Trophoblast cell (in vitro differentiated cells and primary cell): ENCODE measurements around the gene ITGA1.

Source experiments
- DNase-seq, 2 donors: peaks; one replicate each; pipeline ENCODE4 v3.0.0-alpha.2; 2016
- H2AFZ ChIP-seq: 2 replicates; pipeline ENCODE4 v1.6.1; 2013; ENCODE audit warnings: low read length, moderate library complexity, mild to moderate bottlenecking; ENCODE audit not compliant: insufficient read depth, poor library complexity
- H2AK5ac ChIP-seq: 2 replicates; pipeline ENCODE4 v1.6.1; 2013; ENCODE audit warnings: mild to moderate bottlenecking, low read length
- H2BK120ac ChIP-seq: 2 replicates; pipeline ENCODE4 v1.6.1; 2013; ENCODE audit warnings: low read length, mild to moderate bottlenecking, moderate library complexity; ENCODE audit not compliant: insufficient read depth, poor library complexity
- H2BK12ac ChIP-seq: 2 replicates; pipeline ENCODE4 v1.6.1; 2013; ENCODE audit warnings: mild to moderate bottlenecking, low read length, moderate library complexity
- H2BK5ac ChIP-seq: 2 replicates; pipeline ENCODE4 v1.6.1; 2013; ENCODE audit warnings: low read length, low read depth, moderate library complexity, mild to moderate bottlenecking; ENCODE audit not compliant: poor library complexity
- H3K14ac ChIP-seq: 2 replicates; pipeline ENCODE4 v1.6.1; 2013; ENCODE audit warnings: mild to moderate bottlenecking, low read length
- H3K18ac ChIP-seq: 2 replicates; pipeline ENCODE4 v1.6.1; 2013; ENCODE audit warnings: mild to moderate bottlenecking, low read length
- H3K23ac ChIP-seq: 2 replicates; pipeline ENCODE4 v1.6.1; 2013; ENCODE audit warnings: low read length
- H3K27ac ChIP-seq: 2 replicates; pipeline ENCODE4 v1.5.1; 2013; ENCODE audit warnings: low read depth, mild to moderate bottlenecking, inconsistent platforms, low read length, moderate library complexity
- H3K27me3 ChIP-seq: 2 replicates; pipeline ENCODE4 v1.6.1; 2013; ENCODE audit warnings: inconsistent platforms, mild to moderate bottlenecking, low read length, moderate library complexity; ENCODE audit not compliant: insufficient read depth
- H3K36me3 ChIP-seq, 2 experiments: 1 replicate in 1 of 2; 2 replicates in 1 of 2; pipeline ENCODE4 v1.6.1; 2013; ENCODE audit warnings: low read length in 2 of 2, mild to moderate bottlenecking in 2 of 2, moderate library complexity in 1 of 2; ENCODE audit not compliant: insufficient read depth in 2 of 2, control insufficient read depth in 1 of 2
- H3K4ac ChIP-seq: 2 replicates; pipeline ENCODE4 v1.6.1; 2013; ENCODE audit warnings: low read depth, mild to moderate bottlenecking, low read length, moderate library complexity
- H3K4me1 ChIP-seq, 2 experiments: 1 replicate in 1 of 2; 2 replicates in 1 of 2; pipeline ENCODE4 v1.6.1; 2013; ENCODE audit warnings: low read length in 2 of 2, mild to moderate bottlenecking in 2 of 2, moderate library complexity in 1 of 2; ENCODE audit not compliant: insufficient read depth in 2 of 2, control insufficient read depth in 1 of 2
- H3K4me2 ChIP-seq: 2 replicates; pipeline ENCODE4 v1.6.1; 2013; ENCODE audit warnings: inconsistent platforms, mild to moderate bottlenecking, low read length, moderate library complexity
- H3K4me3 ChIP-seq: 2 replicates; pipeline ENCODE4 v1.5.1; 2013; ENCODE audit warnings: mild to moderate bottlenecking, low read depth, low read length, inconsistent platforms
- H3K79me1 ChIP-seq: one replicate; pipeline ENCODE4 v1.6.1; 2013; ENCODE audit warnings: low read length
- H3K79me2 ChIP-seq: 2 replicates; pipeline ENCODE4 v1.6.1; 2013; ENCODE audit warnings: low read length, mild to moderate bottlenecking; ENCODE audit not compliant: control insufficient read depth, insufficient read depth, poor library complexity
- H3K9ac ChIP-seq: 2 replicates; pipeline ENCODE4 v1.6.1; 2013; ENCODE audit warnings: mild to moderate bottlenecking, low read length
- H3K9me3 ChIP-seq: 2 replicates; pipeline ENCODE4 v1.6.1; 2013; ENCODE audit warnings: low read depth, mild to moderate bottlenecking, control low read depth, inconsistent platforms, low read length; ENCODE audit not compliant: insufficient read depth
- H4K12ac ChIP-seq: 2 replicates; pipeline ENCODE4 v1.6.1; 2013; ENCODE audit warnings: low read depth, mild to moderate bottlenecking, low read length, moderate library complexity
- H4K8ac ChIP-seq: 2 replicates; pipeline ENCODE4 v1.6.1; 2013; ENCODE audit warnings: low read depth, mild to moderate bottlenecking, low read length, moderate library complexity
- H4K91ac ChIP-seq: one replicate; pipeline ENCODE4 v1.6.1; 2013; ENCODE audit warnings: low read depth, mild to moderate bottlenecking, low read length, moderate library complexity
- WGBS: extraction: QIAGEN DNeasy Blood & Tissue Kit; methylation state at CpG from one replicate; pipeline ENCODE4 v1.1.7; 2013; ENCODE audit warnings: missing lambda C conversion rate; ENCODE audit not compliant: insufficient read length, insufficient coverage; ENCODE audit errors: extremely low coverage; 5-methylcytosine and 5-hydroxymethylcytosine counted together

ITGA1 gene

GRCh38 chr5:52993367-52993766 lies 205.7 kb downstream of the ITGA1 start:
- Histone ChIP-seq H2BK120ac (no peak overlapping the region), H2AFZ (no peak overlapping the region), H4K8ac (no peak overlapping the region), H3K9me3 (peaks cover 2% of the 10 kb centered on the region), H3K4ac (no peak overlapping the region), H3K79me2 (peaks cover 3% of the 10 kb centered on the region), H4K91ac (no peak overlapping the region), H3K23ac (no peak overlapping the region), H2BK12ac (no peak overlapping the region), H2BK5ac (no peak overlapping the region), H3K9ac (no peak overlapping the region), H3K4me2 (no peak overlapping the region), H3K27me3 (no peaks in the 10 kb centered on the region), H2AK5ac (no peak overlapping the region), H3K4me3 (no peak overlapping the region), H3K4me1 (peaks cover 3 to 8% of the 10 kb centered on the region in 2 experiments), H3K27ac (no peak overlapping the region), H3K36me3 (no peaks in the 10 kb centered on the region), H3K18ac (no peak overlapping the region), H4K12ac (no peak overlapping the region), H3K14ac (no peak overlapping the region), H3K79me1 (peaks cover 4% of the 10 kb centered on the region)
- no CpG with 5 or more reads among the region's 2 CpGs for WGBS
- no peak for DNase-seq

- no CpG with 5 or more reads among the region's 1 CpG for WGBS
- no peak overlapping the region for H3K4me3 ChIP-seq
- H3K27ac ChIP-seq: no peak overlapping the region
- no peak overlapping the region for H3K23ac ChIP-seq
- H3K4ac ChIP-seq: no peak overlapping the region
- no peak overlapping the region for H2BK5ac ChIP-seq
- H2AFZ ChIP-seq: no peak overlapping the region
- no peaks in the 10 kb centered on the region for H3K79me2 ChIP-seq
- H4K8ac ChIP-seq: no peak overlapping the region
- no peak overlapping the region for H4K12ac ChIP-seq
- no peak overlapping the region for H3K18ac ChIP-seq
- DNase-seq: no peak
- no peak overlapping the region for H3K14ac ChIP-seq
- no peak overlapping the region for H2BK120ac ChIP-seq
- H3K4me2 ChIP-seq: no peak overlapping the region
- no peak overlapping the region for H4K91ac ChIP-seq
- no peak overlapping the region for H3K9ac ChIP-seq
- peaks cover 0 to 4% of the 10 kb centered on the region in 2 experiments for H3K4me1 ChIP-seq
- no peaks in the 10 kb centered on the region for H3K27me3 ChIP-seq
- H2BK12ac ChIP-seq: no peak overlapping the region
- no peaks in the 10 kb centered on the region for H3K36me3 ChIP-seq
- H2AK5ac ChIP-seq: no peak overlapping the region
- no peaks in the 10 kb centered on the region for H3K79me1 ChIP-seq
- H3K9me3 ChIP-seq: no peaks in the 10 kb centered on the region
Measured at GRCh38 chr5:52994266-52994665, 206.6 kb downstream of the ITGA1 start.

GRCh38 chr5:52995095-52995494 lies 207.4 kb downstream of the ITGA1 start:
- Histone ChIP-seq H3K9ac (no peak overlapping the region), H2BK12ac (no peak overlapping the region), H4K8ac (no peak overlapping the region), H3K4ac (no peak overlapping the region), H3K23ac (no peak overlapping the region), H4K91ac (no peak overlapping the region), H3K18ac (no peak overlapping the region), H2BK5ac (no peak overlapping the region), H3K27ac (no peak overlapping the region), H3K79me2 (no peaks in the 10 kb centered on the region), H3K4me3 (no peak overlapping the region), H2AFZ (no peak overlapping the region), H3K4me1 (no peaks in the 10 kb centered on the region), H3K36me3 (no peaks in the 10 kb centered on the region), H2AK5ac (no peak overlapping the region), H4K12ac (no peak overlapping the region), H3K14ac (no peak overlapping the region), H3K79me1 (no peaks in the 10 kb centered on the region), H3K4me2 (no peak overlapping the region), H2BK120ac (no peak overlapping the region), H3K27me3 (no peaks in the 10 kb centered on the region), H3K9me3 (no peaks in the 10 kb centered on the region)
- no CpG with 5 or more reads among the region's 1 CpG for WGBS
- no peak for DNase-seq

GRCh38 chr5:52995914-52996313 lies 208.2 kb downstream of the ITGA1 start:
- Histone ChIP-seq H2BK5ac (no peak overlapping the region), H3K4me1 (no peaks in the 10 kb centered on the region), H3K9ac (no peak overlapping the region), H3K27me3 (no peaks in the 10 kb centered on the region), H2AK5ac (no peak overlapping the region), H3K79me1 (no peaks in the 10 kb centered on the region), H3K79me2 (no peaks in the 10 kb centered on the region), H3K23ac (no peak overlapping the region), H2BK12ac (no peak overlapping the region), H3K18ac (no peak overlapping the region), H3K27ac (no peak overlapping the region), H2BK120ac (no peak overlapping the region), H3K4ac (no peak overlapping the region), H3K9me3 (no peaks in the 10 kb centered on the region), H3K4me2 (no peak overlapping the region), H4K12ac (no peak overlapping the region), H4K91ac (no peak overlapping the region), H3K36me3 (no peaks in the 10 kb centered on the region), H3K4me3 (no peak overlapping the region), H2AFZ (no peak overlapping the region), H4K8ac (no peak overlapping the region), H3K14ac (no peak overlapping the region)
- no peak for DNase-seq
- 100% methylated on average over 1 of the region's 1 CpG for WGBS
